Measurements from ENCODE around the gene UBR3. TPM values are rescaled to one million over a fixed set of nuclear protein-coding genes. Genes with fewer than 3 reads are reported as not detected.

Gene UBR3
- polyA plus RNA-seq, 1 donor from 2014 or later: 75.2 TPM

DNA sequence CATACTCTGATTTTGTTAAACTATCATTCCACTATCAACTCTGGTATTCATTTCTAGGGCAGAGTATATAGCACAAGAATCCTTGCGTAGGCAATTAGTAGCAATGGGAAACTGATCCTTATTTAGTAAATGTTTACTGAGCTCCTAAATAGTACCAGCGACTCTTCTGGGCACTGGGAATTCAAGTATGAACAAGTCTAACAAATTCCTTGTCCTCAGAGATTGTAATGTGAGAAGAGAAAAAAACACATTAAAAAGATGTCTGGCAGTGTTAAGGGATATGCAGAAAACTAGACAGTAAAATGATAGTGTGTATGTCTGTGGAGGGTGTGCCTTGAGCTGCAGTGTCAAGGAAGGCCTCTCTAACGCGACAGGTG is 3.3 kb upstream of the UBR3 start:
- no peaks in the 10 kb centered on the region for H3K27me3 ChIP-seq (ENCODE audit: insufficient read depth, low read depth, low read length)
- peak overlapping the region; percentile 71 for H3K9ac ChIP-seq (ENCODE audit: low read length)
- peak overlapping the region; percentile 77 for H2AFZ ChIP-seq (ENCODE audit: low read depth, low read length)
- H3K79me2 ChIP-seq (replicated peaks; ENCODE audit: insufficient read depth, low read length): peaks cover 23% of the 10 kb centered on the region
- no peaks in the 10 kb centered on the region for H3K36me3 ChIP-seq (ENCODE audit: insufficient read depth, low read length)
- H3K4me3 ChIP-seq (ENCODE audit: low read length): peak overlapping the region; percentile 83
- H3K9me2 ChIP-seq (ENCODE audit: insufficient read depth, low read length): no peaks in the 10 kb centered on the region
- peak overlapping the region; percentile 64 for H3K4me2 ChIP-seq (ENCODE audit: low read length)
- TF ChIP-seq EP300 (conservative IDR thresholded peaks at IDR 0.05; ENCODE audit: poor library complexity, severe bottlenecking): no peak
- TF ChIP-seq RAD21 (conservative IDR thresholded peaks at IDR 0.05): no peak
- TF ChIP-seq POLR2AphosphoS5 (IDR thresholded peaks at IDR 0.05): no peak
- no peak for TF ChIP-seq REST (IDR thresholded peaks at IDR 0.05; ENCODE audit: borderline replicate concordance)
- TF ChIP-seq MXI1 (conservative IDR thresholded peaks at IDR 0.05; ENCODE audit: poor library complexity, severe bottlenecking): no peak
- TF ChIP-seq EZH2 (IDR thresholded peaks at IDR 0.05; ENCODE audit: borderline replicate concordance, insufficient read depth, low read length, poor library complexity, severe bottlenecking): no peak
- TF ChIP-seq, protein P1, sequence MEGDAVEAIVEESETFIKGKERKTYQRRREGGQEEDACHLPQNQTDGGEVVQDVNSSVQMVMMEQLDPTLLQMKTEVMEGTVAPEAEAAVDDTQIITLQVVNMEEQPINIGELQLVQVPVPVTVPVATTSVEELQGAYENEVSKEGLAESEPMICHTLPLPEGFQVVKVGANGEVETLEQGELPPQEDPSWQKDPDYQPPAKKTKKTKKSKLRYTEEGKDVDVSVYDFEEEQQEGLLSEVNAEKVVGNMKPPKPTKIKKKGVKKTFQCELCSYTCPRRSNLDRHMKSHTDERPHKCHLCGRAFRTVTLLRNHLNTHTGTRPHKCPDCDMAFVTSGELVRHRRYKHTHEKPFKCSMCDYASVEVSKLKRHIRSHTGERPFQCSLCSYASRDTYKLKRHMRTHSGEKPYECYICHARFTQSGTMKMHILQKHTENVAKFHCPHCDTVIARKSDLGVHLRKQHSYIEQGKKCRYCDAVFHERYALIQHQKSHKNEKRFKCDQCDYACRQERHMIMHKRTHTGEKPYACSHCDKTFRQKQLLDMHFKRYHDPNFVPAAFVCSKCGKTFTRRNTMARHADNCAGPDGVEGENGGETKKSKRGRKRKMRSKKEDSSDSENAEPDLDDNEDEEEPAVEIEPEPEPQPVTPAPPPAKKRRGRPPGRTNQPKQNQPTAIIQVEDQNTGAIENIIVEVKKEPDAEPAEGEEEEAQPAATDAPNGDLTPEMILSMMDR (IDR thresholded peaks at IDR 0.05; ENCODE audit: poor library complexity, severe bottlenecking): no peak
- TF ChIP-seq SMC3 (conservative IDR thresholded peaks at IDR 0.05; ENCODE audit: poor library complexity): no peak
- TF ChIP-seq TAF1 (IDR thresholded peaks at IDR 0.05; ENCODE audit: low read depth): no peak
- no peaks in the 10 kb centered on the region for H3F3A ChIP-seq (ENCODE audit: insufficient read depth, low read length, poor library complexity, severe bottlenecking)
- no peaks in the 10 kb centered on the region for H4K20me1 ChIP-seq (ENCODE audit: insufficient read depth)
- no peaks in the 10 kb centered on the region for H3K9me3 ChIP-seq (ENCODE audit: low read length)
- H3K27ac ChIP-seq (ENCODE audit: low read length): no peak overlapping the region

DNA sequence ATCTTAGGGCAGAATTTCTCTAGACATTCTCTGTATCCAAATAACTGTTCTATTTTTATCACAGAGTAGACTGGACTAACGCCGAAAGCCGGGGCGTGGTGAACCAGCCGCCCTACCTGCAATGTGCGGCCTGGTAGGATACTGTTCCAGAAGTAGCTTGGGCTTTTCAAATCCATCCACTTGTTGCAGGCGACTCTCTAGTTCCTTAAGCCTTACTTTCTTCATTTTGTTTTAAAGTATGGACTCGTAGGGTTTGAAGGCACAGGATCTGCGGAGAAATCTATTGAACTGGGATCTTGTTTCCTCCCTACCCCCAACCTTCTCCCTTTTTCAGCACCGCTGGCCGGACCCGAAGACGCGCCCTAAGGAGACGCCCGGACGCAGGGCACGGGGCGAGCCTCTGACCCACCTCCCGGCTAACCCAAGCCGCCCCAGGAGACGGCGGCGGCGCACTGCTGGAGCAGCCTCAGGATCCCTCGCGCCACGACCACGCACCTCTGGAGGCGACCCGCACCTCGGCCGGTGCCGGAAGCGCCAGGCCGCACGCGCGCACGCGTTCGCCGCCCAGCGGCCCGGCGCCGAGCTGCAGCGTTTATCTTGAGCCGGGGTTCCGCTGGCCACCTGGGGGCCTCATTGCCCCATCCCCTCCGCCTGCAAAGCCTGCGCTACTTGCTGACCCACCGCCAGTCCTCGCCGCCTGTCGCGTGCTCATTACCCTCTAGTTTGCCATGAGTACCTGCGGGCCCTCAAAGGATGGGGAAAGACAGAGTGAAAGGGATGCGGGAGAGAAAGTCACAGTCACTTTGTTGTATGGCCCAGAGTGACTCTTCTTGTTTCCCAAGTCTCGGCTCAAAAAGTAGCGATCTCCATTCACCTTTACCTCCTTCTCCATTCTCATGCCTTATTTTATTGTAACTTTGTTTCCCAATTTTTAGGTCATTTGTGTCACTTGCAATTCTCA is 2.6 kb upstream of the UBR3 start, which contains the start of gene METTL5:
Gene METTL5, minus strand, starts transcription at position 533 of the 961 bp plus-strand sequence. Its CDS starts 308 bp downstream, at position 225.
- H3K27me3 ChIP-seq (ENCODE audit: insufficient read depth, low read depth, low read length): no peaks in the 10 kb centered on the region
- H3K9me3 ChIP-seq (ENCODE audit: low read length): no peaks in the 10 kb centered on the region
- H3K9me2 ChIP-seq (ENCODE audit: insufficient read depth, low read length): no peaks in the 10 kb centered on the region
- H3F3A ChIP-seq (ENCODE audit: insufficient read depth, low read length, poor library complexity, severe bottlenecking): no peaks in the 10 kb centered on the region
- no peak within 1 kb of the TSS for H3K27ac ChIP-seq (ENCODE audit: low read length)
- H4K20me1 ChIP-seq (ENCODE audit: insufficient read depth): no peaks in the 10 kb centered on the region
- H3K36me3 ChIP-seq (ENCODE audit: insufficient read depth, low read length): no peaks in the 10 kb centered on the region
- H3K4me3 ChIP-seq (ENCODE audit: low read length): peak within 1 kb of the TSS; percentile 83
- H3K9ac ChIP-seq (ENCODE audit: low read length): peak within 1 kb of the TSS; percentile 71
- TF ChIP-seq EP300 (conservative IDR thresholded peaks at IDR 0.05; ENCODE audit: poor library complexity, severe bottlenecking): peak; percentile 35
- peak; percentile 62 for TF ChIP-seq POLR2AphosphoS5 (IDR thresholded peaks at IDR 0.05)
- peak; percentile 87 for TF ChIP-seq MXI1 (conservative IDR thresholded peaks at IDR 0.05; ENCODE audit: poor library complexity, severe bottlenecking)
- no peak for TF ChIP-seq EZH2 (IDR thresholded peaks at IDR 0.05; ENCODE audit: borderline replicate concordance, insufficient read depth, low read length, poor library complexity, severe bottlenecking)
- no peak for TF ChIP-seq REST (IDR thresholded peaks at IDR 0.05; ENCODE audit: borderline replicate concordance)
- TF ChIP-seq SMC3 (conservative IDR thresholded peaks at IDR 0.05; ENCODE audit: poor library complexity): peak; percentile 80
- TF ChIP-seq, protein P1 (IDR thresholded peaks at IDR 0.05; ENCODE audit: poor library complexity, severe bottlenecking): peak; percentile 99
- TF ChIP-seq TAF1 (IDR thresholded peaks at IDR 0.05; ENCODE audit: low read depth): no peak
- peak; percentile 71 for TF ChIP-seq RAD21 (conservative IDR thresholded peaks at IDR 0.05)
- H2AFZ ChIP-seq (ENCODE audit: low read depth, low read length): peak within 1 kb of the TSS; percentile 77
- peaks cover 28% of the 10 kb centered on the region for H3K79me2 ChIP-seq (replicated peaks; ENCODE audit: insufficient read depth, low read length)
- H3K4me2 ChIP-seq (ENCODE audit: low read length): peak within 1 kb of the TSS; percentile 64
